Non-pigmented ciliary epithelial cell (primary cell): Measurements from ENCODE around the gene APLP1.
"Not testable (repeated sequence)": the region's sequence is repeated elsewhere in the genome, so short reads cannot be mapped to it uniquely, and the experiment has no call there.

ENCODE experiments used
- DNase-seq: peaks from one replicate; pipeline ENCODE4 v3.0.0-alpha.2; 2010; ENCODE audit warnings: low read depth

APLP1 gene

DNA sequence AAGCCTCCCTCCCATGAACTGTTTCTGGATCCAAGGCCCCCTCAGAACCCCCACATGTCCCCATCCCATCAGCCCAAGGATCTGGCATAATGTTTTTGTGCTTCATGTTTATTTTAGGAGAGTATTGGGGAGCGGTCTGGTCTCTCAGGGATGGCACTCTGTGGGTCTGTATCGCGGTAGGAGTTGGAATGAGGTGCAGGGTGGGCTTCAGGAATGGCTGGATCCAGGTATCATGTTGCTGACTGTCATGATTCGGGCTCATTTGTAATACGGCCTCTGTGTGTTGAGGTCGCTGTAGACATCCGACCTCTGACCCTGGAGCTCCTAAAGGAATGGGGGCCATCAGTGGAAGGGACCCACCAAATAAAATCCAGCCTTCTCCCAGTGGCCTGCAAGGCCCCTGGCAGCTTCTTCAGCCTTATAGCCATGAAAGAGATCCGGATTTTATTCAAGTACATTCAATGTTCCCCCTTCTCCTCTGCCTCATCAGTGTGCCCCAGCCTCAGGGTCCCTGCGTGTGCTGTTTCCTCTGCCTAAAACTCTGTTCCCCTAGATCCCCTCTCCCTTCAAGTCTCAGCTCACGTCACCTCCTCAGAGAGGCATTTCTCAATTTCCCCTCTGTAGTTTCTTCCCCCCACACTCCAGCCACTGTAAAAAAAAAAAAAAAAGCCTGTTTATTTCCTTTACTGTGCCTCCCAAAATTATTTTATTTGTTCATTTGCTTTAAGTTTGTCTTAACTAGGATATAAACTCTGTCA lies 36.1 kb downstream of the APLP1 start:
- no peak for DNase-seq

DNA sequence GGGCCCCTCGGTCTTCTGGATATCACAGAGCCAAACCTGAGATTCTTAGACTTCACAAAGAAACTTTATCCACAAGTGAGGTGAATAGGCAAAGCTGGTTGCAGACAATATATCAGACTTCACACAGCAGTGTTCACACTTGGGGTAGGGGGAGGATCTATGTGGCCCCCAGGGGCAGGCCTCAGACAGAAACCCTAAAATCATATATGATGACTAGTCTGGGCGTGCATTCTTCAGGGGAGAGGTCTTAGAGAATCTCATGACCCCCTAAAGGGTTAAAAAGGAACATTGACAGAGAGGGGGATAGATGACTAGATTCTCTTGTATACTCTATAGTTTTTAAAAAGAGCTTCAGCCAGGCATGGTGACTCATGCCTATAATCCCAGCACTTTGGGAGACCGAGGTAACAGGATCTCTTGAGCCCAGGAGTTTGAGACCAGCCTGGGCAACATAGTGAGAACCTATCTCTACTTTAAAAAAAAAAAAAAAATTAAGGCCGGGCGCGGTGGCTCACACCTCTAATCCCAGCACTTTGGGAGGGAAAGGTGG lies 36.9 kb downstream of the APLP1 start:
- DNase-seq, result no peak

DNA sequence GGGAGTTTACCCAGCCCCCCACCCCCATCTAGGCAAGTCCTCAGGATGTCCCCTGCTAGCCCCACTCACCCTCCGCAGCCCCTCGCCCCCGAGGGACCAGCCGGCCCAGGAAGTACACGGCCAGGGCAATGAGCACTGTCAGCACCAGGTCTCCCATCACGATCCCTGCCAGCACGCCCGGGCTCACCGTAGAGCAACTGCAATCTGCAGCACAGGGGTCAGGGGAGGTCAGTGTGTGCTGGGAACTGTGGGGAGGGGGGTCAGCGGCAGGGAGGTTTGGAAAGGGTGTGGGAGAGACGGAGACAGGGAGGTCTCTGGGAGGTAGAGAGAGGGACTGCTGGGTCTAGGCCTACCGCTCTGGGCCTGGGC lies 39.0 kb downstream of the APLP1 start:
- no peak for DNase-seq

DNA sequence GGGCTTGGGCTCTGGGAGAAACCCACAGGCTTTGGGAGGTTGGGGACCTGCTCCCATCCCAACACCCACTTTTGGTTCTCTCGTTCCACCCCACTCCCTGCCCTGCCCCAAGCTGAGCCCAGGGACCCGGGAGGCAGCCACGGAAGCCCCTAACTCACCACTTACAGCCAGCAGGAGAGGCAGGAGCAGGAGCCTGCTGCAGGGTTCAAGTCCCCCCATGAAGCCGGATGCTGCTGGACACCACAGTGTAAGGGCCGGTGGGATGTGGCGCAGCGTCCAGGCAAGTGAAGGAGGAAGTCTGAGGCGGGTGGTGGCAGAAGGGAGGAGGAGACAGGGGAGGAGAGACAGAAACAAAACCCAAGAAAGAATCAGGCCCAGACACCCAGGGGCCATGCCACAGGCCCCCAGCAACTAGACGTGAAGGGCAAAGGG lies 39.7 kb downstream of the APLP1 start, which contains the start of gene TYROBP:
Gene TYROBP, minus strand, starts transcription at position 286 of the 432 bp plus-strand sequence. Its CDS starts 67 bp downstream, at position 219.
- no peak for DNase-seq

DNA sequence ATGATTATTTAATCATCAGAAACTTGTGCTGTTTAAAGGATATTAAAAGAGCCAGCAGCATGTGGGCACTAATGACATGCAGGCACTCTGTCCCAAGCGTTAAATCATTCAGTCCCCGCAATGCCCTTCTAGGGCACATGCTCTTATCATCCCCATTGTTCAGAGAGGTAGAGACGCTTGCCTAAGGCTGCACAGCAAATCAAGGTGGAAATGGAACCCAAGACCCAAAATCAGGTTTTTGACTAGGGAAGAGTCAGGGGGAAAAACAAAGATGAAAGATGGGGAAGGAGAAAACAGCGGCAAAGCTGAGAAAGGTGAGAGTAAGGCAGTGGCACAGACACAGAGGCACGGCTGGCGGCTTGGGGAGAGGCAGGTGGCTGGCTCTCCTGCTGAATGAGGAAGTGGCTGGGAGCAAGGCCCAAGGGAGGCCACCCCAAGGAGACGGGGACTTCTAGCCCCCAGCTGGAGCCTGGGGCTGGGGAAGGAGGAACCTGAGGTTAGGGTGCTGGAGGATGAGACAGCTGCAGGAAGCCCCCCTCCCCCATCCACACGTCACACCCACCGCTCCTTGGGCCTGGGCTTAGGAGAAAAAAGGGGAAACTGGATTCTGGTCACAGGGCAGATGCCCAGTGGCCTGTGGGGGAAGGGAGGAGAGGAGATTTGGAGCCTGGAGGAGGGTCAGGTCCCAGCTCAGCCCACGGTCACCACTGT lies 40.8 kb downstream of the APLP1 start:
- no peak for DNase-seq

DNA sequence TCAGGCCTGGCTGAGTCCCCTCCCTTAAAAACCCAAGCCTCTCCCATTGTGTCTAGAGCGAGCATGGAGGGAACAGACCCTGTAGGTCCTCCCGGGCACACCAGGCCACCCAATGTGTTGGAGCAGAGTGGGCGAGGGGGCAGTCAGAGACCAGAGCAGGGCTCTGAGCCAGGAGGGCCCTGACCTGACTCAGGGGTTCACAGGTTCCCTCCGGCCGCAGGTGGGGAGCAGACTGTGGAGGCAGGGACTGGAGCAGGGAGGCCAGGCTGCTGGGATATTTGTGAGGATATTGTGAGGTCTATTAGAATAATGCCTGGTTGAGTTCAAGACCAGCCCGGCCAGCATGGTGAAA lies 41.3 kb downstream of the APLP1 start:
- no peak for DNase-seq

DNA sequence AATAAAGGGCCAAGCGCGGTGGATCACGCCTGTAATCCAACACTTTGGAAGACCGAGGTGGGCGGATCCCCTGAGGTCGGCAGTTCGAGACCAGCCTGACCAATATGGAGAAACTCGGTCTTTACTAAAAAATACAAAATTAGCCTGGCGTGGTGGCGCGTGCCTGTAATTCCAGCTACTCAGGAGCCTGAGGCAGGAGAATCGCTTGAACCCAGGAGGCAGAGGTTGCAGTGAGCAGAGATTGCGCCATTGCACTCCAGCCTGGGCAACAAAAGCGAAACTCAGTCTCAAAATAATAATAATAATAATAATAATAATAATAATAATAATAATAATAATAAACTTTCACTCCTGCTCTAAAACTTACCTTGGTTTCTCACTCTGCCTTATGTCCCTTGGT lies 42.0 kb downstream of the APLP1 start:
- DNase-seq, result not testable (repeated sequence)

DNA sequence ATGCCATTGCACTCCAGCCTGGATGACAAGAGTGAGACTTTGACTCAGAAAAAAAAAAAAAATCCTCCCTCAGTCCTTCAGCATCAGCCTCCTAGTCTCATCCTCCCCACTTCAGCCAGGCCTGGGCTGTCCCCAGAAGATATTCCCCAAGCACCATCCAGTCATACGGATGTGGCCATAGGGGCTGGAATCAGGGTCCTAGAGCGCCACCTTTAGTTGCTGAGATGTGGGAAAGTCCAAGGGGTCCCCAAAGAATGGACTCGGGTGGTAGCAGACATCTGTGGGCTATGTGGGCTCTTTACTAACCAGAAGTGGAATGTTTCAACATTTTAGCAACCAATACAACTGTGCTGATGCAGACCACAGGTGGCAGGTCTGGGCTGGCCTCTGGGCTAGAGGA lies 42.8 kb downstream of the APLP1 start:
- DNase-seq, result no peak

DNA sequence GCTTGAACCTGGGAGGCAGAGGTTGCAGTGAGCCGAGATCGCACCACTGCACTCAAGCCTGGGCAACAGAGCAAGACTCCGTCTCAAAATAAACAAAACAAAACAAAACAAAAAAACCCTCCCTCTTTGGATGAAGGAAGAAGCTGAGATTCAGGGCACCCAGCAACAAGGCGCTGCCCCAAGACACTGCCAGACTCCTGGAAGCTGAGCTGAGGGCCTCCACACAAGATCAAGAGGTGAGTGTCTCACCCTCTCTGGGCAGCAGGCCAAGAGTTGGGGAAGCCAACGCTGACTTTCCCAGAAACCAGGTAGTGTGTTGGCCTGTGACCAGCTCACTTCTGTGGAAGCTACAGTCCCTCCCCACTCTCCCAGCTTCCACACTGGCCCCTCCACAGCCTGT lies 43.4 kb downstream of the APLP1 start:
- DNase-seq, result no peak

DNA sequence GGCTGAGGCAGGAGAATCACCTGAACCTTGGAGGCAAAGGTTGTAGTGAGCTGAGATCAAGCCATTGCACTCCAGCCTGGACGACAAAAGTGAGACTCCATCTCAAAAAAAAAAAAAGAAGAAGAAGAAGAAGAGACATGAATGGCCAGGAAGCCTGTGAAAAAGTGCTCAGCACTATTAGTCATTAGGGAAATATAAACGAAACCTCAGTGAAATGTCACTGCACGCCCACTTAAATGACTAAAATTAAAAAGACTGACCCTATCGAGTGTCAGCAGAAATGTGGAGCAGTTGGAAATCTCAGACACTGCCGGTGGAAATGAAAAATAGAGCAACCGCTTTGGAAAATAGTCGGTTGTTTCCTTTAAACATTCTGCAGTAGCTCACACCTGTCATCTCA lies 45.2 kb downstream of the APLP1 start:
- no peak for DNase-seq

DNA sequence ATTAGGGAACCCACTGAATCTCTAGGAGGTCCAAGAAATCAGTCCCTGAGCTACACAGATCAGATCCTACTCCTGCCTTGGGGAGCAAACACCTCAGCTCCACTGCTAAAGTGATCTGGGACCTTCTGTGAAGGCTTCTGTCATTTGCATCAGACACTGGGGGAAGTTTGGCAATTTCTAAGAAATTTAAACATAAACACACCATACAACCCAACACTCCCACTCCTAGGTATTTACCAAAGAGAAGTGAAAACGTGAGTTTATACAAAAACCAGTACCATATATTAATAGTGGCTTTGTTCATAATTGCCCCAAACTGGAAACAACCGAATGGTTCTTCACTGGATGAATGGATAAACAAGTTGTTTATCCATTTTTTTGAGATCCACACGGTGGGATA lies 47.1 kb downstream of the APLP1 start:
- no peak for DNase-seq

DNA sequence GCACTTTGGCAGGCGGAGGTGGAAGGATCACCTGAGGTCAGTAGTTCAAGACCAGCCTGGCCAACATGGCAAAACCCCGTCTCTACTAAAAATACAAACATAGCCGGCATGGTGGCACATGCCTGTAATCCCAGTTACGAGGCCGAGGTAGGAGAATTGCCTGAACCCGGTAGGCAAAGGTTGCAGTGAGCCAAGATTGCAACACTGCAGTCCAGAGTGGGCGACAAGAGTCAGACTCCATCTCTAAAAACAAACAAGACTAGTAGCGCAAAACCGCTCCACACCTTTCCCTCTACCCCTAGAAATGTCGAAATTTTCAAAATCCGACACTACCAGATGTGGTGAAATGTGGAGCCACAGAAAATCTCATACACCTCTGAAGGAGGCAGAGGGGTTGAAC lies 50.9 kb downstream of the APLP1 start:
- DNase-seq, result no peak

DNA sequence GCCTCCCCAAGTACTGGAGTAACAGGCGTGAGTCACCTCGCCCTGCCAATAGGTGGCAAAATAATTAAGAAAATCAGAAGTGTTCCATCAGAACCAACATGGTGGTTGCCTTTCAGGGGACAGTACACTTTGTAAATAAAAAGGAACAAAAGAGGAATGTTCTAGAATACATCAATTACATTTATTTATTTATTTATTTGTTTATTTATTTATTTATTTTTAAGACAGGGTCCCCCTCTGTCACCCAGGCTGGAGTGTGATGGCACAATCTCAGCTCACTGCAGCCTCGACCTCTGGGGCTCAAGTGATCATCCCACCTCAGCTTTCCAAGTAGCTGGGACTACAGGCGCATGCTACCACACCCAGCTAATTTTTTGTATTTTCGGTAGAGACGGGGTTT lies 52.6 kb downstream of the APLP1 start:
- no peak for DNase-seq

DNA sequence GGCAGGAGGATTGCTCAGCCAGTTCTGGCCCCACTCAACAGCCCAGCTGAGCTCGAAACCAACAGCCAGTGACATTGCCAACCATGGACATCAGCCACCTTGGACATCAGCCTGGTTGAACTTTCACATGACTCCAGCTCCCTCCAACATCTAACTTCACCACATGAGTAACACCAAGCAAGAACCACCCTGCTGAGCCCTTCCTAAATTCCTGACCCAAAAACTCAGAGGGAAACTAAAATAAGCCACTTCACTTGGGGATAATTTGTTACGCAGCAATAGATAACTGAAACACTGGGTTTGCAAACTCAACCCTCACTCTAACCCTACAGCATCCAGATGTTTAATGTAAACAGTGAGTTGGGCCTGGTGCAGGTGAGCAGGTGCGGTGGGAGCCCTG lies 57.1 kb downstream of the APLP1 start:
- no peak for DNase-seq

DNA sequence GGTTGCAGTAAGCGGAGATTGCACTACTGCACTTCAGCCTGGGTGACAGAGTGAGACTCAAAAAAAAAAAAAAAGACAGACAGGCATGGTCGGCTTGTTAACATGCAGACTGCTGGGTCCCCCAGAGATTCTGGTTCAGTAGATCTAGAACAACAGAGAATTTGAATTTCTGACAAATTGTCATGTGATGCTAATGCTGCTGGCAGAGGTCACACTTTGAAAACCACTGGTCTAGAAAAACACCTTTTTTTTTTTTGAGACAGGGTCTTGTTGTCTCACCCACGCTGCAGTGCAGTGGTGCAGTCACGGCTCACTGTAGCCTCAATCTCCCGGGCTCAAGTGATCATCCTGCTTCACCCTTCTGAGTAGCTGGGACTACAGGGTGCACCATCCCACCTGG lies 60.1 kb downstream of the APLP1 start:
- no peak for DNase-seq
